SJCRH30 (cell line): Measurements from ENCODE around the gene KRTAP10-8. TPM values are rescaled to one million over a fixed set of nuclear protein-coding genes. Genes with fewer than 3 reads are reported as not detected.
A peak's percentile ranks its signal among the peaks of the same experiment; 100 is the strongest.
"Not testable (repeated sequence)": the region's sequence is repeated elsewhere in the genome, so short reads cannot be mapped to it uniquely, and the experiment has no call there.

ENCODE experiments used
- DNase-seq, 2 experiments: peaks; one replicate each; pipeline ENCODE4 v3.0.0-alpha.2; 2015 to 2020
- H3K27ac ChIP-seq: fragments of 250-450 bp; sonication (Bioruptor Pico); 2 replicates; pipeline ENCODE4 v1.5.1; 2020; ENCODE audit warnings: mild to moderate bottlenecking, moderate library complexity
- H3K27me3 ChIP-seq: fragments of 250-450 bp; sonication (Bioruptor Pico); 2 replicates; pipeline ENCODE4 v1.5.1; 2020; ENCODE audit warnings: mild to moderate bottlenecking, moderate library complexity
- H3K36me3 ChIP-seq: fragments of 250-450 bp; sonication (Bioruptor Pico); 2 replicates; pipeline ENCODE4 v1.5.1; 2020; ENCODE audit warnings: mild to moderate bottlenecking, moderate library complexity
- H3K4me1 ChIP-seq: fragments of 250-450 bp; sonication (Bioruptor Pico); 2 replicates; pipeline ENCODE4 v1.5.1; 2020; ENCODE audit warnings: mild to moderate bottlenecking, moderate library complexity
- H3K4me3 ChIP-seq: fragments of 250-450 bp; sonication (Bioruptor Pico); 2 replicates; pipeline ENCODE4 v1.5.1; 2020; ENCODE audit warnings: mild to moderate bottlenecking, moderate library complexity
- H3K9me3 ChIP-seq: fragments of 250-450 bp; sonication (Bioruptor Pico); replicated peaks from 2 replicates; pipeline ENCODE4 v1.5.1; 2020; ENCODE audit warnings: mild to moderate bottlenecking, moderate library complexity
- total RNA-seq: library from RNA; depleted of rRNA; stranded (reverse); fragments of >200 nt; shearing (Covaris generic); gene quantifications from 2 replicates; pipeline ENCODE4 v1.2.3, GENCODE V29; 2014

The KRTAP10-8 gene
- total RNA-seq, 1 experiment from 2014 or later = not detected

- no peak overlapping the region for H3K4me3 ChIP-seq
- peaks cover 6% of the 10 kb centered on the region for H3K4me1 ChIP-seq
- DNase-seq = no peak
- H3K27me3 ChIP-seq = no peaks in the 10 kb centered on the region
- H3K9me3 ChIP-seq = no peaks in the 10 kb centered on the region
- no peaks in the 10 kb centered on the region for H3K36me3 ChIP-seq
- no peak overlapping the region for H3K27ac ChIP-seq
Measured at GRCh38 chr21:44589586-44590305, 22.1 kb upstream of the KRTAP10-8 start.

DNA sequence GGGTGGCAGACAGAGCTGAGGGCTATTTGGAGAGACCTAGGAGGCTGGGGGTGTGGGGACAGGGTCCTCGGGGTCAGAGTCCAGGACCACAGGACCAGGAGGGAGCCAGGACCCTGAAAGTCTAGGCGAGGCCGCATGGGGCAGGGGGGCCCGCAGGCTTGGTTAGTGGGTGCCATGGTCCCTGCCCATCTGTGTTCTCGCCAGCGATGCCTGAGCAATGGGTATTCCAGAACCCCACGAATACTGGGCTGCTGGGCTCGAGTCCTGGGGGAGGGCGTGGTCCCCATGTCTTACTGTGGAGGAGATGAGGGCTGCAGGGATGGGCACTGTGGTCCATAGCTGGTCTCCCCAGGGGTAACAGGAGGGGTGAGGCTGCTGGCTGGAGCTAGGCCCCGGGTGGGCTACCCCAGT is 21.6 kb upstream of the KRTAP10-8 start:
- H3K36me3 ChIP-seq = no peaks in the 10 kb centered on the region
- H3K4me1 ChIP-seq = peaks cover 6% of the 10 kb centered on the region
- no peaks in the 10 kb centered on the region for H3K9me3 ChIP-seq
- no peak overlapping the region for H3K4me3 ChIP-seq
- DNase-seq = no peak
- no peak overlapping the region for H3K27ac ChIP-seq
- H3K27me3 ChIP-seq = no peaks in the 10 kb centered on the region

DNA sequence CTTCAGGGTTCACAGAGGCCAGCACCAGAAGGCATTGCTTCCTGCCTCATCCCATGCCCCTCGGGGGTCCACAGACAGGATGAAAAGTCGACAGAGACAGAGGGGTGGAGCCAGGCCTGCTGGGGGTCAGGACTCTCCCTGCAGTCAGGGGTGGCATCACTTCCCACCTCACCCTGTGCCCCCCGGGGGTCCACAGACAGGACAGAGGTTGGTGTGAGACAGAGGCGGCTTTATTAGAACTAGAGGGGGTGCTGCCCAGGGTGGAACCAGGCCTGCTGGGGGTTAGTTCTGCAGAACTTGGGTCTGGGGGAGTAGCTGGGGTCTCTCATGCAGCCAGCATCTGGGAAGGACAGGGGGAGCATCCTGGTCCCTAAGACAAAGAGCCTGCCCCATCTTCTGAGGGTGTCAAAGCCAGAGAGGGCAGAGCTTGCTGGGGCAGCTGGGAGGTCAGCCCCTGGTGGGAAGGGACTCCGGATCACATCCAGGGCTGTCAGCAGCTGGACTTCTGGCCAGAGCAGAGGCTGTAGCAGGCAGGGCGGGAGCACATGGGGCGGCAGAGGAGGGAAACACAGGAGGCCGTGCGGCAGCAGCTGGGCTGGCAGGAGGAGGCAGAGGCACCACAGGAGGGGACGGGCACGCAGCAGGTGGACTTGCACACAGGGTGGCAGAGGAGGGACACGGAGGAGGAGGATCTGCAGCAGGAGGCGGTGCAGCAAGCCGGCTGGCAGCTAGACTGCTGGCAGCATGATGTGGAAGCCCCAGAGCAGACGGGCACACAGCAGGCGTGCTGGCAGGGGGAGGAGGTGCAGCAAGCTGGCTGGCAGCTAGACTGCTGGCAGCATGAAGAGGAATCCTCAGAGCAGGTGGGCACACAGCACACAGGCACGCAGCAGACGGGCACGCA is 20.7 kb upstream of the KRTAP10-8 start:
- H3K4me1 ChIP-seq, H3K9me3 ChIP-seq, DNase-seq, H3K27me3 ChIP-seq, H3K4me3 ChIP-seq, H3K27ac ChIP-seq, H3K36me3 ChIP-seq: not testable (repeated sequence)

GRCh38 chr21:44591801-44592130 is 20.1 kb upstream of the KRTAP10-8 start:
- H3K27ac ChIP-seq, H3K4me3 ChIP-seq, H3K9me3 ChIP-seq, H3K27me3 ChIP-seq, DNase-seq, H3K36me3 ChIP-seq, H3K4me1 ChIP-seq: not testable (repeated sequence)

DNA sequence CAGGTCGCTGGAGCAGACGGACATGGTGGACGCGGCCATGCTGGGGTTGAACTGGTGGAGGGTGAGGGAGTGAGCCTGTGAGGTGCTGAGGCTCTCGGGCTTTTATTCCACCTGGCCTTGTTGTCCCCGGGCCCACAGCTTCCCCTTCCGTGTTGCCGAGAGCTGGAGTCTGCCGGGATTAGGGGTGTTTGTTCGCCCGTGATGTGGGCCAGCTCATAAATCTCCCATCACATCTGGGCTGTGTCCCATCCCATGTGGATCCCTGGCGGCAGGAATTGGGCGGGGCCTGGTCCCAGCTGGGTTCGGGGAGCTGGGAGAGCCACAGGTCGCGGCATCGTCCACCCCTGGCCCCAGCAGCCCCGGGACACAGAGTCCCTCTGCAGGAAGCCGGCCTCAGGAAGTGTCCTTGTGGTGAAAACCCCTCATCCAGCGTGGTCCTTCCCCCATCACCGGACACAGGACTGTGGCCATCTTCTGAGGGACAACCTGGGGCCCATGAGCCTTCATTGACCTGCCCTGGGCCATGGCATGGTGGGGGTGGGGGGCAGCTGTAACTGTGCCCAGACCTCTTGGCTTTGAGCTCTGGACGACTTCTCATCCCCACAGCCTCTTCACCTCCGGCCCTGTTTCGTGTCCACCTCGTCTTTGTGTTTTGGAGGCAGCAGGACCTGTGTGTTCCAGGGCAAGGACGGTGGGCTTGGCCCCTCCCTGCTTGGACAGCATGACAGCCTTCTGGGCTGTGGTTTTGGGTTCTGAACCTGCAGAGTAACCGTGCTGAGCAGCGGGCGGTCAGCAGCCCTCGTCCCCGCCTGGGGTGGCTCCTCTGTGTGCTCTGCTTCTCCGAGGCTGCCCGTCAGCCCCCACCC is 19.2 kb upstream of the KRTAP10-8 start, which contains the start of gene KRTAP10-6:
Gene KRTAP10-6 (minus strand): TSS at position 60 of the 866 bp plus-strand sequence. CDS start 21 bp downstream, at position 39.
- no peak for DNase-seq
- no peaks in the 10 kb centered on the region for H3K27me3 ChIP-seq
- H3K4me3 ChIP-seq = no peak within 1 kb of the TSS
- H3K27ac ChIP-seq = no peak within 1 kb of the TSS
- no peaks in the 10 kb centered on the region for H3K36me3 ChIP-seq
- H3K4me1 ChIP-seq = peaks cover 6% of the 10 kb centered on the region
- no peaks in the 10 kb centered on the region for H3K9me3 ChIP-seq

DNA sequence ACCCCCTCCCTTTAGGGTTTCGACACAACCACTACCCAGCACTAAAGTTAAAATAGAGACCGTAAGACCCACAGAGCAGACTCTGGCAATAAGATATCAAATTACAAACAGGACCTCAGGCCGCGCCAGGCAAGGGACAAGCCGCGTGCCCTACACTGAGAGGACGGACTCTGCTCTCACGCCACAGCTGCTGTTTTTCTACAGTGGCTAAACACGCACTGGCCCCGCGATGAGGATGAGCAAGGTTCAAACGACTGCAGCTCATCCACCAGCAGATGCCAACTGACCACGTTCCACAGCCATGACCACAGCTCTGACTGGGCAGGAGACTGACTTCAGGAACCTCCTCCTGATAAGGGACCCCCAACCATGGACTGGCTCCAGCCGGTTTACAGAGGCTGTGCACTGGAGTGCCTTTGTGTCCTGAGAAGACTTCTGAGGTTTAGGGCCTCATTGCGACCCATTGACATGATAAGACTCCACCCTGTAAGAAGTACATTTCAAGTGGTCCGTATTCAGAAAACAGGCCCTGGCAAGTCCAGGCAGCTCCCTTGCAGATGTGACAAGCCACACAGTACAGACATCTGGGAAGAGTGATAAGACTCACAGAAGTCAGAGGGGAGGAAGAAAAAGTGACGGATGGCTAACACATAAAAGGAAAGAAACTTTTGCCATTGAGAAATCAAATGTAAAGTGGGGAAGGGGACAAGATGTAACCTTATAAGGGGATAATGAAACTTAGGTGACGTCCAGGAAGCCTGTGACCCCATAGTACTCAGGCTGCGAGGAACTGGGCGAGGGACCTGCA is 18.1 kb upstream of the KRTAP10-8 start:
- Histone ChIP-seq H3K9me3 (no peaks in the 10 kb centered on the region), H3K27me3 (no peaks in the 10 kb centered on the region), H3K36me3 (no peaks in the 10 kb centered on the region), H3K4me1 (peaks cover 6% of the 10 kb centered on the region), H3K4me3 (no peak overlapping the region), H3K27ac (no peak overlapping the region)
- DNase-seq = peak; percentile 23 to 41

GRCh38 chr21:44594406-44594916 is 17.4 kb upstream of the KRTAP10-8 start:
- no peaks in the 10 kb centered on the region for H3K9me3 ChIP-seq
- DNase-seq = no peak
- H3K36me3 ChIP-seq = no peaks in the 10 kb centered on the region
- H3K27ac ChIP-seq = no peak overlapping the region
- no peak overlapping the region for H3K4me3 ChIP-seq
- H3K27me3 ChIP-seq = no peaks in the 10 kb centered on the region
- H3K4me1 ChIP-seq = peaks cover 6% of the 10 kb centered on the region

DNA sequence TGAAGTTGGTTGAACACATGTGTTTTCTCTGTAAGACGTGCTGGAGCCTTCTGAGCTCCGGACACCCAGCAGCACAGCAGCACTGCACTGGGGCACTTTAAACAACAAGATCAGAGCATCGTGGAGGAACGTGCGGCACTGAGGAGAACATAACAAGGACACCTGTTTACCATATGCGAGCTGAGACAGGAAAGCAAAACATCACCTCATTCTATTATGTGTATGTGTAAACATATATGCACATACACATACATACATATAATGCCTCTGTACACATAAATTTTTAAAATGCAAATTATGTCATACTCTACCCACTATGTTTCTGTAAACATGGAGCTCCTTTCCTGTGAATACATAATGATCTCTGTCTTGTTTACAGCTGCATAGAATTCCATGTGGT is 16.4 kb upstream of the KRTAP10-8 start:
- Histone ChIP-seq H3K4me1 (peaks cover 6% of the 10 kb centered on the region), H3K4me3 (no peak overlapping the region), H3K27ac (no peak overlapping the region), H3K9me3 (no peaks in the 10 kb centered on the region), H3K36me3 (no peaks in the 10 kb centered on the region), H3K27me3 (no peaks in the 10 kb centered on the region)
- DNase-seq = no peak

DNA sequence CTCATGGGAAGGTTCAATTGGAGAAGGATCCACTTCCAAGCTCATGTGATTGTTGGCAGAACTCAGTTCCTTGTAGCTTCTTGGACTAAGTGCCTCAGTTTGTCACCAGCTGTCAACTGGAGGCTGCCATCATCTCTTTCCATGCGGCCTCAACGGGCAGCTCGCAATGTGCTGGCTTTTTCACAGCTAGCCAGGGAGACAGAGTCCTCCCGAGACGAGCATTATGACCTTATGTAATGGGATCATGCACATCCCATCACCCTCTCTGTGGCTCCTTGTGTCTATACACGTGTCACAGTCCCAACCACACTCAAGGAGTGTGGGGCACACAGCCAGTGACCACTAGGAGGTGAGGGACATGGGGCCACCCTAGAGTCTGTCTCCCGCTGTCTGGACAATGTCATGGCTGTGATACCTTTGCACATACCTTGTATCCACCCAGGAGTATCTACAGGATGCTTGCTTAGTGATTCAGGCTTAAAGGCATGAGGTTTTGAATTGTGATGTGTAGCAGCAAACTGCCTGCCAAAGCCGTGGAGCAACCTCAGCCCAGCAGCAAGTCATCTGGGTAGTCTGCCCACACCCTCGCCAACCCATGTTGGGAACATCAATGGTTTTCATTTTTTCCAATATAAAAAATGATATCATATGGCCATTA is 15.7 kb upstream of the KRTAP10-8 start:
- H3K36me3 ChIP-seq = no peaks in the 10 kb centered on the region
- H3K27me3 ChIP-seq = no peaks in the 10 kb centered on the region
- H3K4me3 ChIP-seq = no peak overlapping the region
- peaks cover 6% of the 10 kb centered on the region for H3K4me1 ChIP-seq
- H3K9me3 ChIP-seq = no peaks in the 10 kb centered on the region
- no peak overlapping the region for H3K27ac ChIP-seq
- DNase-seq = no peak

GRCh38 chr21:44598061-44598460 is 13.8 kb upstream of the KRTAP10-8 start:
- H3K36me3 ChIP-seq = no peaks in the 10 kb centered on the region
- DNase-seq = no peak
- no peak overlapping the region for H3K27ac ChIP-seq

DNA sequence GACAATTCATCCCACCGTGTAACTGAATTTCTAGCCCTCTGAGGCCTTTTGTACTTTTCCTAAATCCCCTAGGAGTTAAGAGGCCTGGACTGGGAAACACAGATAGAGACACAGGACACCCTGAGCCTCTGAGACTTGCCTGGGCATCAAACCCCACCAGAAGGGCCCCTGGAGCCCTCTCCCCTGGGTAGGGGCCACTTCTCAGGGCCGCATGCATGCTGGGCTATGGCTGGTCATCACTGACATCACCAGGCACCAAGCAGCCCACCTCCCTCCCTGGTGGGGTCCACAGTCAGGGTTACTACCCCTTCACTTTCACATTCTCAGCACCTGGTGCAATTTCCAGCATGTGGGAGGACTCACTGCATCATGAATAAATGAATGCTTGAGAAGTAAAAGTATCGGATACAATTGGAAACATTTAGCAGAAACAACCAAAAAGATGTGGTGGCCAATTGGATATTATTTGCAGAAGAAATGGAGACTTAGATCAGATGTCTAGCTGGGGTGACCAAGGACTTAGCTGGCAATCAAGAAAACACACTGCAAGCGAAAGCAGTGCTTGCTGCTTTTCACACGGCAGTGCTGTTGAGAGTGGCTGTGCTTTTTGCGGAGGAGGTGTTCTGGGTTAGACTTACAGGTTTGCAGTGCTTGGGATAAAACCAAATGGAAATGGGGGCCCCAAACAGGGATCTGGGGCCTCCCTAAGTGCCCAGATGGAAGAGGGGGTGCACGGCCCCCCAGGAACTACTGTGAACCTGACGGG is 12.4 kb upstream of the KRTAP10-8 start:
- H3K4me3 ChIP-seq = no peak overlapping the region
- no peak overlapping the region for H3K27ac ChIP-seq
- H3K36me3 ChIP-seq = no peaks in the 10 kb centered on the region
- H3K4me1 ChIP-seq = no peaks in the 10 kb centered on the region
- no peaks in the 10 kb centered on the region for H3K9me3 ChIP-seq
- DNase-seq = no peak
- no peaks in the 10 kb centered on the region for H3K27me3 ChIP-seq

More at GRCh38 chr21:44598061-44598460, 13.8 kb upstream of the KRTAP10-8 start:
- Histone ChIP-seq H3K4me1 (peaks cover 6% of the 10 kb centered on the region), H3K9me3 (no peaks in the 10 kb centered on the region), H3K4me3 (no peak overlapping the region), H3K27me3 (no peaks in the 10 kb centered on the region)

GRCh38 chr21:44600118-44600978 is 11.5 kb upstream of the KRTAP10-8 start, which contains the start of gene KRTAP10-7:
KRTAP10-7 (plus strand) TSS chr21:44600597; CDS start chr21:44600622, 25 bp downstream.
- H3K9me3 ChIP-seq, H3K4me1 ChIP-seq, H3K27ac ChIP-seq, H3K27me3 ChIP-seq, H3K4me3 ChIP-seq, DNase-seq, H3K36me3 ChIP-seq: not testable (repeated sequence)
